Astrocyte (in vitro differentiated cells and primary cell): ENCODE measurements around the gene ESPL1. TPM values are rescaled to one million over a fixed set of nuclear protein-coding genes. Genes with fewer than 3 reads are reported as not detected.

Experiments used
- DNase-seq: peaks from one replicate; pipeline ENCODE4 v3.0.0-alpha.2; 2010; ENCODE audit warnings: low read depth
- FAIRE-seq: peaks from 2 replicates; lab custom pipeline; 2011; peaks lifted over from hg19 to GRCh38; lab: Jason Lieb, UNC
- H2AFZ ChIP-seq: 2 replicates; pipeline ENCODE4 v1.6.0; 2012; ENCODE audit warnings: low read depth, low read length, inconsistent platforms
- H3K27ac ChIP-seq: 2 replicates; pipeline ENCODE4 v1.5.1; 2011; ENCODE audit warnings: low read depth, low read length, inconsistent platforms
- H3K27me3 ChIP-seq: 2 replicates; pipeline ENCODE4 v1.6.0; 2011; ENCODE audit warnings: low read length, inconsistent platforms; ENCODE audit not compliant: insufficient read depth
- H3K36me3 ChIP-seq: 2 replicates; pipeline ENCODE4 v1.5.1; 2011; ENCODE audit warnings: low read length, inconsistent platforms; ENCODE audit not compliant: insufficient read depth
- H3K4me1 ChIP-seq: 2 replicates; pipeline ENCODE4 v1.5.1; 2011; ENCODE audit warnings: low read length, inconsistent platforms; ENCODE audit not compliant: insufficient read depth
- H3K4me2 ChIP-seq: 2 replicates; pipeline ENCODE4 v1.6.0; 2012; ENCODE audit warnings: low read length, inconsistent platforms
- H3K4me3 ChIP-seq: 2 replicates; pipeline ENCODE4 v1.5.1; 2011; ENCODE audit warnings: low read depth, mild to moderate bottlenecking, low read length, inconsistent platforms; ENCODE audit not compliant: insufficient read depth
- H3K79me2 ChIP-seq: 2 replicates; pipeline ENCODE4 v1.6.0; 2012; ENCODE audit warnings: mild to moderate bottlenecking, low read length, inconsistent platforms; ENCODE audit not compliant: insufficient read depth
- H3K9ac ChIP-seq: 2 replicates; pipeline ENCODE4 v1.6.0; 2012; ENCODE audit warnings: mild to moderate bottlenecking, low read length, inconsistent platforms
- H3K9me3 ChIP-seq: 2 replicates; pipeline ENCODE4 v1.5.1; 2012; ENCODE audit warnings: low read depth, mild to moderate bottlenecking, low read length, inconsistent platforms; ENCODE audit not compliant: insufficient read depth
- H4K20me1 ChIP-seq: 2 replicates; pipeline ENCODE4 v1.6.0; 2012; ENCODE audit warnings: low read length, inconsistent platforms; ENCODE audit not compliant: insufficient read depth
- H3K27ac Mint-ChIP-seq: one replicate; pipeline ENCODE4 v1.8.0; 2021; ENCODE audit warnings: mild to moderate bottlenecking, mixed read lengths; ENCODE audit not compliant: unreplicated experiment
- H3K27me3 Mint-ChIP-seq: one replicate; pipeline ENCODE4 v1.8.0; 2021; ENCODE audit warnings: low read depth, mixed read lengths; ENCODE audit not compliant: unreplicated experiment
- H3K36me3 Mint-ChIP-seq: one replicate; pipeline ENCODE4 v1.8.0; 2021; ENCODE audit warnings: low read depth, mixed read lengths; ENCODE audit not compliant: unreplicated experiment
- H3K4me1 Mint-ChIP-seq: one replicate; pipeline ENCODE4 v1.8.0; 2021; ENCODE audit warnings: low read depth, mixed read lengths; ENCODE audit not compliant: unreplicated experiment
- H3K4me3 Mint-ChIP-seq: one replicate; pipeline ENCODE4 v1.8.0; 2021; ENCODE audit warnings: mild to moderate bottlenecking, moderate library complexity, mixed read lengths; ENCODE audit not compliant: unreplicated experiment
- H3K9me3 Mint-ChIP-seq: one replicate; pipeline ENCODE4 v1.8.0; 2021; ENCODE audit warnings: mild to moderate bottlenecking, mixed read lengths; ENCODE audit not compliant: unreplicated experiment
- EZH2 ChIP-seq: IDR thresholded peaks from 2 replicates; pipeline ENCODE4 v1.6.1; 2012; ENCODE audit warnings: mild to moderate bottlenecking, low read length, inconsistent platforms; ENCODE audit not compliant: insufficient read depth
- total RNA-seq: library from RNA; stranded (reverse); gene quantifications from 2 replicates; pipeline ENCODE4 v1.2.1, GENCODE V29; 2021
- TF ChIP-seq, protein P1 (sequence below): IDR thresholded peaks from 2 replicates; pipeline ENCODE4 v1.5.1; 2011; ENCODE audit warnings: low read depth, mild to moderate bottlenecking, inconsistent platforms, low read length, moderate library complexity; ENCODE audit not compliant: insufficient read depth

Gene ESPL1
- total RNA-seq, 1 donor from 2014 or later: 2.0 TPM

DNA sequence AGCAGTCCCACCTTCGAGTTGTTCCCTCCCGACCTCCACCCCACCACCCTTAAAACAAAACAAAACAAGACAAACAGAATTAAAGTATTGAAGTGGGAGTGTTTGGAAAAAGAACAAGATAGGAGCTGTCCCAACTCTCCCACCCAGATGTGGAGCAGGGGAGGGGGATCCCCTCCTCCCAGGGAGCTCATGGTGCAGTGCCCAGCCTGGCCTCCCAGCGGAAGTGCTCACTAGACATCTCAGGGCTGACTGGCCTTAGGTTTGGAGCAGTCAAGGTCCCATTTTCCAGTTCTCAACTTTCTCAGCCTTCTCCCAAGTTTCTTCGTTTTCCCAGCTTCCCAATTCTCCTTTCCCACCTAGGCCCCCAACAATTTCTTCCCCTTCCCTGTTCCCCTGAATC is 65.2 kb downstream of the ESPL1 start:
- no peak overlapping the region for H3K27ac ChIP-seq
- H3K36me3 ChIP-seq: no peaks in the 10 kb centered on the region
- Mint-ChIP-seq H3K4me3 (no peak overlapping the region), H3K4me1 (peaks cover 4% of the 10 kb centered on the region), H3K27me3 (peaks cover 67% of the 10 kb centered on the region), H3K9me3 (no peaks in the 10 kb centered on the region), H3K27ac (no peak overlapping the region), H3K36me3 (no peaks in the 10 kb centered on the region)
- H3K4me2 ChIP-seq: no peak overlapping the region
- H3K79me2 ChIP-seq: no peaks in the 10 kb centered on the region
- H4K20me1 ChIP-seq: no peaks in the 10 kb centered on the region
- H3K4me1 ChIP-seq: no peaks in the 10 kb centered on the region
- H3K9ac ChIP-seq: no peak overlapping the region
- no peaks in the 10 kb centered on the region for H3K9me3 ChIP-seq
- no peak for DNase-seq
- TF ChIP-seq, protein P1, sequence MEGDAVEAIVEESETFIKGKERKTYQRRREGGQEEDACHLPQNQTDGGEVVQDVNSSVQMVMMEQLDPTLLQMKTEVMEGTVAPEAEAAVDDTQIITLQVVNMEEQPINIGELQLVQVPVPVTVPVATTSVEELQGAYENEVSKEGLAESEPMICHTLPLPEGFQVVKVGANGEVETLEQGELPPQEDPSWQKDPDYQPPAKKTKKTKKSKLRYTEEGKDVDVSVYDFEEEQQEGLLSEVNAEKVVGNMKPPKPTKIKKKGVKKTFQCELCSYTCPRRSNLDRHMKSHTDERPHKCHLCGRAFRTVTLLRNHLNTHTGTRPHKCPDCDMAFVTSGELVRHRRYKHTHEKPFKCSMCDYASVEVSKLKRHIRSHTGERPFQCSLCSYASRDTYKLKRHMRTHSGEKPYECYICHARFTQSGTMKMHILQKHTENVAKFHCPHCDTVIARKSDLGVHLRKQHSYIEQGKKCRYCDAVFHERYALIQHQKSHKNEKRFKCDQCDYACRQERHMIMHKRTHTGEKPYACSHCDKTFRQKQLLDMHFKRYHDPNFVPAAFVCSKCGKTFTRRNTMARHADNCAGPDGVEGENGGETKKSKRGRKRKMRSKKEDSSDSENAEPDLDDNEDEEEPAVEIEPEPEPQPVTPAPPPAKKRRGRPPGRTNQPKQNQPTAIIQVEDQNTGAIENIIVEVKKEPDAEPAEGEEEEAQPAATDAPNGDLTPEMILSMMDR: no peak
- TF ChIP-seq EZH2: no peak
- H3K4me3 ChIP-seq: no peak overlapping the region
- H3K27me3 ChIP-seq: peaks cover 24% of the 10 kb centered on the region
- FAIRE-seq: no peak
- H2AFZ ChIP-seq: no peak overlapping the region

DNA sequence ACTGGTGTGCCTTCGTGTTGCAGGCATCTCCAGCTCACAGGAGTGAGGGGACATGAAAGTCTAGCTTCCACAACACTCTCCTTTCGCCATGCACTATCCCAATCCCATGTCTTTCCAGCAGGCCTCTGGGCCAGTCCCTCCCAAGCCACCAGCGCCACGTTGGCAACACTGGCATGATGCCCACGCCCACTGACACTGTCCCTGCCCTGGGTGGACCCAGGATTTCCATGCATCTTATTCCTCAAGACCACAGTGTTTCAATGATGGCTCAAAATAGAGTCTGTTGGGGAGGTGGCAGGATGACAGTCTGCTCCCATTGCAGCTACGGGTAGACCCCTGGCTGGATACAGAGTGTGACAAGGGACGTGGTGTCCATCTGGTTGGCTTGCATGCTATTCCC is 65.7 kb downstream of the ESPL1 start:
- Mint-ChIP-seq H3K4me1 (peaks cover 6% of the 10 kb centered on the region), H3K27me3 (peaks cover 69% of the 10 kb centered on the region), H3K27ac (no peak overlapping the region), H3K9me3 (no peaks in the 10 kb centered on the region), H3K4me3 (no peak overlapping the region), H3K36me3 (no peaks in the 10 kb centered on the region)
- Histone ChIP-seq H3K79me2 (no peaks in the 10 kb centered on the region), H3K4me1 (no peaks in the 10 kb centered on the region), H2AFZ (no peak overlapping the region), H4K20me1 (no peaks in the 10 kb centered on the region), H3K4me3 (no peak overlapping the region), H3K9ac (no peak overlapping the region), H3K4me2 (no peak overlapping the region), H3K27me3 (peaks cover 28% of the 10 kb centered on the region), H3K27ac (no peak overlapping the region), H3K36me3 (no peaks in the 10 kb centered on the region), H3K9me3 (no peaks in the 10 kb centered on the region)
- TF ChIP-seq, protein P1: no peak
- no peak for TF ChIP-seq EZH2
- no peak for FAIRE-seq
- no peak for DNase-seq

DNA sequence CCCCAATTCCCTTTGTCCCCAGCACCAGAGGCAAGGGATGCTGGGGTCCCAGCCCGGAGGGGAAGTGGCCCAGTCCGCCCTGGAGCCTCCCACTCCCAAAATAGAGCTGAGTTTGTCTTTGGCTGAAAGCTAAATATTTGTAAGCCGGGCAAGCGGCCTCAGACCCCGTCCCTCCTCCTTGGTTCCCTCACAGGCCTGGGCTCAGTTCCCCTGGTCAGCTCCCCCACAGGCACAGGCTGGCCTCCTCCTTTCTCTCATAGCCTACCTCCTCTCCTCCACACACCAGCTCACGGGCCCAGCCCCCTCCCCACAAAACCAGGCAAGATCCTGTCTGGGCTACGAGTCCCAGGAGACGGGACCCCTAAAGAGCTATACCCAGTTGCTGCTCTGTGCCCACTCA is 66.7 kb downstream of the ESPL1 start:
- TF ChIP-seq, protein P1: no peak
- TF ChIP-seq EZH2: no peak
- peaks cover 2% of the 10 kb centered on the region for H3K9me3 Mint-ChIP-seq

More for the DNA sequence above, 66.7 kb downstream of the ESPL1 start:
- Histone ChIP-seq H3K9me3 (no peaks in the 10 kb centered on the region), H3K36me3 (no peaks in the 10 kb centered on the region), H3K27ac (no peak overlapping the region), H3K79me2 (no peaks in the 10 kb centered on the region), H3K4me3 (no peak overlapping the region), H4K20me1 (no peaks in the 10 kb centered on the region), H2AFZ (no peak overlapping the region), H3K9ac (no peak overlapping the region), H3K27me3 (peaks cover 29% of the 10 kb centered on the region), H3K4me2 (no peak overlapping the region), H3K4me1 (no peaks in the 10 kb centered on the region)
- no peaks in the 10 kb centered on the region for H3K36me3 Mint-ChIP-seq
- peaks cover 6% of the 10 kb centered on the region for H3K4me1 Mint-ChIP-seq
- DNase-seq: no peak
- H3K4me3 Mint-ChIP-seq: no peak overlapping the region
- peaks cover 65% of the 10 kb centered on the region for H3K27me3 Mint-ChIP-seq
- no peak for FAIRE-seq
- no peak overlapping the region for H3K27ac Mint-ChIP-seq
